SK-N-SH (cell line): ENCODE data around the gene WWC1. TPM values are rescaled to one million over a fixed set of nuclear protein-coding genes. Genes with fewer than 3 reads are reported as not detected.

Source experiments
- CTCF ChIA-PET: fragments of 300-600, 350-600 bp; formaldehyde crosslinking; extraction: SDS; loops from one replicate; lab custom pipeline; 2021; lab: Yijun Ruan, JAX
- POLR2A ChIA-PET: fragments of 350-600 bp; sonication (Branson Sonifier 250); formaldehyde crosslinking; extraction: SDS; loops from one replicate; lab custom pipeline; 2020; ENCODE audit warnings: antibody characterized with exemption, inconsistent platforms; lab: Yijun Ruan, JAX
- DNase-seq: peaks from one replicate; pipeline ENCODE4 v3.0.0; 2012
- H2AFZ ChIP-seq: fragments of 200-600 bp; sonication (generic); 2 replicates; pipeline ENCODE4 v1.8.1; 2016; ENCODE audit warnings: antibody characterized with exemption, mild to moderate bottlenecking, low read depth
- H3F3A ChIP-seq: fragments of 200-600 bp; sonication (generic); replicated peaks from 2 replicates; pipeline ENCODE3; 2016; ENCODE audit warnings: antibody characterized with exemption, mild to moderate bottlenecking; ENCODE audit not compliant: insufficient read depth
- H3K27ac ChIP-seq, 2 experiments: fragments of 200-500 bp in 1 of 2; fragments of 200-600 bp in 1 of 2; sonication (Bioruptor generic) in 1 of 2; sonication (generic), shearing (Covaris generic) in 1 of 2; 2 replicates each; pipeline versions ENCODE4 v1.5.1 to v1.6.1; 2014 to 2016; ENCODE audit warnings: low read depth in 2 of 2, inconsistent platforms in 1 of 2, low read length in 1 of 2, mild to moderate bottlenecking in 1 of 2, mixed read lengths in 1 of 2
- H3K27me3 ChIP-seq: fragments of 200-600 bp; sonication (generic), shearing (Covaris generic); 2 replicates; pipeline ENCODE4 v1.6.1; 2016; ENCODE audit warnings: mixed run types; ENCODE audit not compliant: insufficient read depth
- H3K36me3 ChIP-seq, 2 experiments: fragments of 200-500 bp in 1 of 2; fragments of 200-600 bp in 1 of 2; sonication (Bioruptor generic) in 1 of 2; sonication (generic) in 1 of 2; replicated peaks in 1 of 2; 2 replicates each; pipeline versions ENCODE3 to v1.5.1; 2014 to 2016; ENCODE audit warnings: low read length in 1 of 2, mild to moderate bottlenecking in 1 of 2; ENCODE audit not compliant: insufficient read depth in 2 of 2, control insufficient read depth in 1 of 2
- H3K4me1 ChIP-seq, 2 experiments: fragments of 200-500 bp in 1 of 2; fragments of 200-600 bp in 1 of 2; sonication (Bioruptor generic) in 1 of 2; sonication (generic), shearing (Covaris generic) in 1 of 2; 2 replicates each; pipeline versions ENCODE4 v1.5.1 to v1.6.1; 2014 to 2016; ENCODE audit warnings: low read depth in 1 of 2, low read length in 1 of 2, mixed run types in 1 of 2; ENCODE audit not compliant: insufficient read depth in 2 of 2, control insufficient read depth in 1 of 2
- H3K4me2 ChIP-seq: fragments of 200-600 bp; sonication (generic), shearing (Covaris generic); 2 replicates; pipeline ENCODE4 v1.6.1; 2017; ENCODE audit warnings: mixed run types
- H3K4me3 ChIP-seq, 2 experiments: fragments of 200-500 bp in 1 of 2; fragments of 200-600 bp in 1 of 2; sonication (Bioruptor generic) in 1 of 2; sonication (generic), shearing (Covaris generic) in 1 of 2; 2 replicates each; pipeline versions ENCODE4 v1.5.1 to v1.8.1; 2014 to 2016; ENCODE audit warnings: low read depth in 2 of 2, inconsistent platforms in 1 of 2, low read length in 1 of 2, mild to moderate bottlenecking in 1 of 2, mixed read lengths in 1 of 2, moderate library complexity in 1 of 2
- H3K79me2 ChIP-seq: fragments of 200-600 bp; sonication (generic); 2 replicates; pipeline ENCODE4 v1.8.1; 2017; ENCODE audit warnings: mild to moderate bottlenecking; ENCODE audit not compliant: insufficient read depth
- H3K9ac ChIP-seq: fragments of 200-600 bp; sonication (generic); 2 replicates; pipeline ENCODE4 v1.6.1; 2017; ENCODE audit warnings: mixed run types
- H3K9me2 ChIP-seq: fragments of 200-600 bp; sonication (generic); 2 replicates; pipeline ENCODE4 v1.6.1; 2017; ENCODE audit warnings: mixed run types
- H3K9me3 ChIP-seq: fragments of 200-600 bp; sonication (generic); 2 replicates; pipeline ENCODE4 v1.6.1; 2017; ENCODE audit warnings: mixed run types, mild to moderate bottlenecking, moderate library complexity
- H4K20me1 ChIP-seq: fragments of 200-600 bp; sonication (generic); 2 replicates; pipeline ENCODE4 v1.6.1; 2017; ENCODE audit warnings: mild to moderate bottlenecking, mixed run types; ENCODE audit not compliant: insufficient read depth
- CHD2 ChIP-seq: fragments of 150-350 bp; IDR thresholded peaks from 2 replicates; pipeline ENCODE4 v1.6.1; 2018; ENCODE audit warnings: low read length; ENCODE audit not compliant: partially characterized antibody
- GATA2 ChIP-seq: sonication (generic); formaldehyde crosslinking; IDR thresholded peaks from 2 replicates; pipeline ENCODE4 v1.5.0; 2020; ENCODE audit warnings: mild to moderate bottlenecking, missing genetic modification reagents
- MXI1 ChIP-seq: IDR thresholded peaks from 2 replicates; pipeline ENCODE4 v1.6.1; 2012; ENCODE audit warnings: mild to moderate bottlenecking, low read depth, low read length, improper control_type of control experiment
- NFIC ChIP-seq: IDR thresholded peaks from 2 replicates; pipeline ENCODE4 v1.4.0; 2012; ENCODE audit warnings: borderline replicate concordance
- PBX3 ChIP-seq: IDR thresholded peaks from 2 replicates; pipeline ENCODE4; 2012
- RAD21 ChIP-seq: IDR thresholded peaks from 2 replicates; pipeline ENCODE4 v1.6.1; 2012; ENCODE audit warnings: mild to moderate bottlenecking, low read length
- RCOR1 ChIP-seq: fragments of 150-350 bp; IDR thresholded peaks from 2 replicates; pipeline ENCODE4 v1.6.1; 2017; ENCODE audit warnings: antibody characterized with exemption, low read length
- RFX5 ChIP-seq: IDR thresholded peaks from 2 replicates; pipeline ENCODE4 v1.6.1; 2012; ENCODE audit warnings: mild to moderate bottlenecking, improper control_type of control experiment, low read length
- RXRA ChIP-seq: IDR thresholded peaks from 2 replicates; pipeline ENCODE4 v1.4.0; 2012; ENCODE audit warnings: low read depth, mild to moderate bottlenecking, borderline replicate concordance
- TAF1 ChIP-seq: IDR thresholded peaks from 2 replicates; pipeline ENCODE4 v1.6.1; 2012; ENCODE audit warnings: low read depth, mild to moderate bottlenecking, low read length, moderate library complexity, borderline replicate concordance
- TCF12 ChIP-seq: IDR thresholded peaks from 2 replicates; pipeline ENCODE4 v1.4.0; 2012
- TEAD4 ChIP-seq: IDR thresholded peaks from 2 replicates; pipeline ENCODE4 v1.4.0; 2012; ENCODE audit warnings: mild to moderate bottlenecking, borderline replicate concordance; ENCODE audit not compliant: insufficient read depth
- USF1 ChIP-seq: IDR thresholded peaks from 2 replicates; pipeline ENCODE4 v1.4.0; 2012; ENCODE audit warnings: low read depth, borderline replicate concordance
- USF2 ChIP-seq: fragments of 150-350 bp; IDR thresholded peaks from 2 replicates; pipeline ENCODE4 v1.6.1; 2017; ENCODE audit warnings: antibody characterized with exemption, low read length, low read depth, borderline replicate concordance
- WGBS: methylation state at CpG from one replicate; pipeline ENCODE4 v1.1.6; 2017; ENCODE audit warnings: low lambda C conversion rate; 5-methylcytosine and 5-hydroxymethylcytosine counted together
- polyA plus RNA-seq, 3 experiments: library from polyadenylated mRNA; depleted of rRNA; stranded (reverse); fragments of >200 nt; gene quantifications; 2 replicates each; pipeline ENCODE4 v1.2.3, GENCODE V29; 2012
- TF ChIP-seq, protein P1 (sequence below): fragments of 150-350 bp; IDR thresholded peaks from 2 replicates; pipeline ENCODE4 v1.6.1; 2016; ENCODE audit warnings: mild to moderate bottlenecking, low read depth, low read length
- TF ChIP-seq, protein P2 (sequence below): fragments of 200-600 bp; sonication (generic); IDR thresholded peaks from 2 replicates; pipeline ENCODE4 v1.6.1; 2017; ENCODE audit warnings: antibody characterized with exemption, mild to moderate bottlenecking, moderate library complexity
- TF ChIP-seq, protein P3 (sequence below): IDR thresholded peaks from 2 replicates; pipeline ENCODE4 v1.6.1; 2012; ENCODE audit warnings: mild to moderate bottlenecking, low read depth, low read length, moderate library complexity

Gene WWC1
- polyA plus RNA-seq, 1 of the 3 experiments (the other 2 are of a cell fraction) = 16.9 TPM

GRCh38 chr5:168269937-168270330, 21.5 kb upstream of the WWC1 start:
- Histone ChIP-seq H3K4me2 (peak overlapping the region; percentile 95), H3F3A (peaks cover 5% of the 10 kb centered on the region), H3K36me3 (no peaks in the 10 kb centered on the region), H3K79me2 (no peaks in the 10 kb centered on the region), H3K9me3 (no peaks in the 10 kb centered on the region), H3K4me1 (peaks cover 8 to 28% of the 10 kb centered on the region in 2 experiments; a peak in 3 of 4 replicates), H3K9ac (no peak overlapping the region; the same call in 1 of the 2 replicates), H3K4me3 (no peak overlapping the region), H3K27ac (peak overlapping the region; percentile 36 to 48), H2AFZ (peak overlapping the region; percentile 88), H3K27me3 (no peaks in the 10 kb centered on the region), H4K20me1 (no peaks in the 10 kb centered on the region), H3K9me2 (no peaks in the 10 kb centered on the region)
- DNase-seq = peak; percentile 46
- 64% methylated on average over 3 of the region's 3 CpGs for WGBS
- CTCF ChIA-PET = interaction anchor here (0.6 to 3.4 kb wide), 33 partner anchors 10 to 1425 kb away, joined by 3 to 27 read pairs (median 4); partner anchors contain the start of genes RARS1 and WWC1
- POLR2A ChIA-PET = interaction anchor here (0.6 kb wide), 1 partner anchor 412 kb away, joined by 4 read pairs; no protein-coding TSS in a partner anchor
- TF ChIP-seq RAD21 (0 out of 2 replicates have a peak, but pooled peaks have one; percentile 6), USF2 (no peak)

- H3K4me3 ChIP-seq = no peak overlapping the region
- peaks cover 8 to 28% of the 10 kb centered on the region in 2 experiments; a peak in 3 of 4 replicates for H3K4me1 ChIP-seq
- no peaks in the 10 kb centered on the region for H3K9me3 ChIP-seq
- no peaks in the 10 kb centered on the region for H3K9me2 ChIP-seq
- ChIA-PET CTCF (interaction anchor here (0.6 to 3.4 kb wide), 25 partner anchors 10 to 1310 kb away, joined by 3 to 27 read pairs (median 4); partner anchors contain the start of genes RARS1 and WWC1), POLR2A (interaction anchor here (0.6 kb wide), 1 partner anchor 412 kb away, joined by 4 read pairs; no protein-coding TSS in a partner anchor)
- peaks cover 5% of the 10 kb centered on the region for H3F3A ChIP-seq
- H2AFZ ChIP-seq = no peak overlapping the region
- no peaks in the 10 kb centered on the region for H3K36me3 ChIP-seq
- DNase-seq = no peak
- 0 out of 2 replicates have a peak overlapping the region, but pooled peaks have one; percentile 95 for H3K4me2 ChIP-seq
- H3K79me2 ChIP-seq = no peaks in the 10 kb centered on the region
- no peak overlapping the region for H3K27ac ChIP-seq
- no peaks in the 10 kb centered on the region for H3K27me3 ChIP-seq
- WGBS = 67% methylated on average over 3 of the region's 3 CpGs
- H4K20me1 ChIP-seq = no peaks in the 10 kb centered on the region
- H3K9ac ChIP-seq = no peak overlapping the region
- no peak for TF ChIP-seq RXRA
- no peak for TF ChIP-seq MXI1
- TF ChIP-seq RFX5 = no peak
- no peak for TF ChIP-seq TCF12
- TF ChIP-seq TAF1 = no peak
- no peak for TF ChIP-seq PBX3
- TF ChIP-seq CHD2 = no peak
- TF ChIP-seq, protein P1, sequence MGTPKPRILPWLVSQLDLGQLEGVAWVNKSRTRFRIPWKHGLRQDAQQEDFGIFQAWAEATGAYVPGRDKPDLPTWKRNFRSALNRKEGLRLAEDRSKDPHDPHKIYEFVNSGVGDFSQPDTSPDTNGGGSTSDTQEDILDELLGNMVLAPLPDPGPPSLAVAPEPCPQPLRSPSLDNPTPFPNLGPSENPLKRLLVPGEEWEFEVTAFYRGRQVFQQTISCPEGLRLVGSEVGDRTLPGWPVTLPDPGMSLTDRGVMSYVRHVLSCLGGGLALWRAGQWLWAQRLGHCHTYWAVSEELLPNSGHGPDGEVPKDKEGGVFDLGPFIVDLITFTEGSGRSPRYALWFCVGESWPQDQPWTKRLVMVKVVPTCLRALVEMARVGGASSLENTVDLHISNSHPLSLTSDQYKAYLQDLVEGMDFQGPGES = no peak
- TF ChIP-seq, protein P2, sequence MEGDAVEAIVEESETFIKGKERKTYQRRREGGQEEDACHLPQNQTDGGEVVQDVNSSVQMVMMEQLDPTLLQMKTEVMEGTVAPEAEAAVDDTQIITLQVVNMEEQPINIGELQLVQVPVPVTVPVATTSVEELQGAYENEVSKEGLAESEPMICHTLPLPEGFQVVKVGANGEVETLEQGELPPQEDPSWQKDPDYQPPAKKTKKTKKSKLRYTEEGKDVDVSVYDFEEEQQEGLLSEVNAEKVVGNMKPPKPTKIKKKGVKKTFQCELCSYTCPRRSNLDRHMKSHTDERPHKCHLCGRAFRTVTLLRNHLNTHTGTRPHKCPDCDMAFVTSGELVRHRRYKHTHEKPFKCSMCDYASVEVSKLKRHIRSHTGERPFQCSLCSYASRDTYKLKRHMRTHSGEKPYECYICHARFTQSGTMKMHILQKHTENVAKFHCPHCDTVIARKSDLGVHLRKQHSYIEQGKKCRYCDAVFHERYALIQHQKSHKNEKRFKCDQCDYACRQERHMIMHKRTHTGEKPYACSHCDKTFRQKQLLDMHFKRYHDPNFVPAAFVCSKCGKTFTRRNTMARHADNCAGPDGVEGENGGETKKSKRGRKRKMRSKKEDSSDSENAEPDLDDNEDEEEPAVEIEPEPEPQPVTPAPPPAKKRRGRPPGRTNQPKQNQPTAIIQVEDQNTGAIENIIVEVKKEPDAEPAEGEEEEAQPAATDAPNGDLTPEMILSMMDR = no peak
- TF ChIP-seq GATA2 (CRISPR knock-in tag) = no peak
- no peak for TF ChIP-seq NFIC
- TF ChIP-seq USF1 = no peak
- TF ChIP-seq TEAD4 = no peak
- TF ChIP-seq RCOR1 = no peak
- TF ChIP-seq, protein P3, sequence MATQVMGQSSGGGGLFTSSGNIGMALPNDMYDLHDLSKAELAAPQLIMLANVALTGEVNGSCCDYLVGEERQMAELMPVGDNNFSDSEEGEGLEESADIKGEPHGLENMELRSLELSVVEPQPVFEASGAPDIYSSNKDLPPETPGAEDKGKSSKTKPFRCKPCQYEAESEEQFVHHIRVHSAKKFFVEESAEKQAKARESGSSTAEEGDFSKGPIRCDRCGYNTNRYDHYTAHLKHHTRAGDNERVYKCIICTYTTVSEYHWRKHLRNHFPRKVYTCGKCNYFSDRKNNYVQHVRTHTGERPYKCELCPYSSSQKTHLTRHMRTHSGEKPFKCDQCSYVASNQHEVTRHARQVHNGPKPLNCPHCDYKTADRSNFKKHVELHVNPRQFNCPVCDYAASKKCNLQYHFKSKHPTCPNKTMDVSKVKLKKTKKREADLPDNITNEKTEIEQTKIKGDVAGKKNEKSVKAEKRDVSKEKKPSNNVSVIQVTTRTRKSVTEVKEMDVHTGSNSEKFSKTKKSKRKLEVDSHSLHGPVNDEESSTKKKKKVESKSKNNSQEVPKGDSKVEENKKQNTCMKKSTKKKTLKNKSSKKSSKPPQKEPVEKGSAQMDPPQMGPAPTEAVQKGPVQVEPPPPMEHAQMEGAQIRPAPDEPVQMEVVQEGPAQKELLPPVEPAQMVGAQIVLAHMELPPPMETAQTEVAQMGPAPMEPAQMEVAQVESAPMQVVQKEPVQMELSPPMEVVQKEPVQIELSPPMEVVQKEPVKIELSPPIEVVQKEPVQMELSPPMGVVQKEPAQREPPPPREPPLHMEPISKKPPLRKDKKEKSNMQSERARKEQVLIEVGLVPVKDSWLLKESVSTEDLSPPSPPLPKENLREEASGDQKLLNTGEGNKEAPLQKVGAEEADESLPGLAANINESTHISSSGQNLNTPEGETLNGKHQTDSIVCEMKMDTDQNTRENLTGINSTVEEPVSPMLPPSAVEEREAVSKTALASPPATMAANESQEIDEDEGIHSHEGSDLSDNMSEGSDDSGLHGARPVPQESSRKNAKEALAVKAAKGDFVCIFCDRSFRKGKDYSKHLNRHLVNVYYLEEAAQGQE = no peak
Observed at GRCh38 chr5:168270476-168270875, 21.0 kb upstream of the WWC1 start.
